ENCODE data around the gene TRAK1.

Gene TRAK1

DNA sequence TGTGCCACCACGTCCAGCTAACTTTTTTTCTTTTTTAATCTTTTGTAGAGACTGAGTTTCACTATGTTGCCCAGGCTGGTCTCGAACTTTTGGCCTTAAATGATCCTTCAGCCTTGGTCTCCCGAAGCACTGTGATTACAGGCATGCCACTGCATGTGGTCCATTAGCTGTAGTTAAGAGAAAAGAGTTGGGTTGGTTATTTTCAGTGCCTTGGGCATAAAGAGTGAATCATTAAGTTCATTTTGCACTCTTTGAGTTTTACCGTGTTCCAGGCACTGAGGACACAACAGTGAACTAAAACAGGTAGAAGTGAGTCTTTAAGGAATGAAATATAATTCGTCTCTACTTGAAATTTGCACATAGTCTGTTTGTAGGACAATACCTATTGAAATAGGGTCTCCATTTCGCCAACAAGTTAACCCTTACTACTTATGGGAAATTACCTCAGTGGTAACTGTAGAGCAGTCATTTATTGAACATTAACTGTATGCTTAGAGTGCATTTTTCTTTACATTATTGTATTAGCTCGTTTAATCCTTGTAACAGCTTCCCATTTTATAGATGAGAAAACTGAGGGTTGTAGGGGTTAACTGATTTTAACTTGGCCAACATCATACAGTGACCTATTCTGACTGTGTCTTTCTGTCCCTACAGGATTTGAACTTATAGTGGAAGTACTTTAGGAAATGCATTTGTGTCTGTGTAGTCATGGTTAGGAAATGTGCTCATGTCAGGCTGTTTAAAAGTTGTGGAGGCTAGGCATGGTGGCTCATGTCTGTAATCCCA, 22.7 kb upstream of the TRAK1 start:
- DNase-seq (ENCODE audit: low spot score): no peak

DNA sequence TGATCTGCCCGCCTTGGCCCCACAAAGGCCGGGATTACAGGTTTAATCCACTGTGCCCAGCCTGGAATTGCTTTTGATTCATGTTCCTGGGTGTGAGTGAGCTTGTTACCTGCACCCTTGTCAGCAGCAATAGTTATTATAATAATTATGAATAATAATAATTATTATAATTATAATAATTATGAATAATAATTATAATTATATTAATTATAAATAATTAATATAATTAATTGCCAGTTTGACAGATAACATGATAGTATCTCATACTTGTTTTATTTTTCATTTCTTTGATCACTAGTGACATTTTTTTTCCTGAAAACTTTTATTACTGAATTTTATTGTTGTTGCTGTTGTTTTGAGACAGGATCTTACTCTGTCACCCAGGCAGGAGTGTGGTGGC, 21.1 kb upstream of the TRAK1 start:
- no peak for DNase-seq (ENCODE audit: low spot score)

- DNase-seq (ENCODE audit: low spot score): no peak
Measured at GRCh38 chr3:42070524-42070923, 20.6 kb upstream of the TRAK1 start.

- peak; percentile 78 for DNase-seq (ENCODE audit: low spot score)
Measured at GRCh38 chr3:42071904-42072812, 19.0 kb upstream of the TRAK1 start.

GRCh38 chr3:42072831-42073301, 18.3 kb upstream of the TRAK1 start:
- no peak for DNase-seq (ENCODE audit: low spot score)

DNA sequence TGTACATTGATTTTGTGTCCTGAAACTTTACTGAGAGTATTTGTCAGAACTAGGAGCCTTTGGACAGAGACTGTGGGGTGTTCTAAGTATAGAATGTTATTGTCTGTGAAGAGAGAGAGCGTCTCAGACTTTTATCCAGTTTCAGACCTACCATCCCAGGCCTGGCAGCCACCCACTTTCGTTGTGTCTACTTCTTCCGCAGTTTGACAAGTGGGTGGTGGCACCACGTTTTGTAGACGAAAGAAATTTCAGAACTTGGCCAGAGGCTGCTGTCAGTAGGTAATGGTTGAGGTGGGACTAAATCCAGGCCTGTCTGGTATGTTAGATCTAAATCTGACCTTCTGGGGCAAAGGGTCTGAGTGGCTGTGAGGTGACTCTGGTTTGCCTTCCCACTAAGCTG, 13.4 kb upstream of the TRAK1 start:
- no peak for DNase-seq (ENCODE audit: low spot score)

DNA sequence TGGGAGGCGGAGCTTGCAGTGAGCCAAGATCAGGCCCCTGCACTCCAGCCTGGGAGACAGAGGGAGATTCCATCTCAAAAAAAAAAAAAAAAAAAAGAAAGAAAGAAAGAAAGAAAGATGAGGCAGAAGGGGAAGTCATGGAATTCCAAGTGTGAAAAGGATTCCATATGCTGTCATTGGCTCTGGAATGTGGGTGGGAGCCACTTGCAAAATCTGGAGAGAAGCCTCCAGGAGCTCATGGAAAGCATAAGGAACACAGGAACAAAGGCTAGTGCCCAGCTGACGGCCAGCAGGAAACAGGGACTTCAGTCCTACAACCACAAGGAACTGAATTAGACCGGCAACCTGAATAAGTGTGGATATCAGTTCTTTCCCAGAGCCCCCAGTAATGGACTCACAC, 12.5 kb upstream of the TRAK1 start:
- DNase-seq (ENCODE audit: low spot score): no peak

GRCh38 chr3:42079701-42080452, 11.3 kb upstream of the TRAK1 start:
- no peak for DNase-seq (ENCODE audit: low spot score)

DNA sequence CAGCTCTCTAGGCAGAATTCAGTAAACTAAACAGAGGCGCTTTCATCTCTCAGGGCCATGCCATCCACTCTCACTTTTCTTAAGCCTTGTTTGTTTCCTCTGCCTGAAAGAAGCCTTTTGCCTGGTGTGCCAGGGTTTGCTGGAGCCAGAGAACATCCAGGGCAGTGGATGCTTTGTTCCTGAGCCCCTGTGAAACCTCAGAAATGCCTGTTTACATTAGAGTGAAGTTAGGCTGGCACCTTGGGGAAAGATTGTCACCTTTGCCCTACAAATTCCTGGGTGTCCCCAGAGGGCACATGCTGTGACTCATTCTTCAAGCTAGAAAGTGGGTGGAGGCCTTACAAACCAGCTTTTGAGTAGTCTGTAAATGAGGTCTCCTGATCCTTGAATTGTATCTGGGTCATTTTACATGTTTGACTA, 10.7 kb upstream of the TRAK1 start:
- no peak for DNase-seq (ENCODE audit: low spot score)

DNA sequence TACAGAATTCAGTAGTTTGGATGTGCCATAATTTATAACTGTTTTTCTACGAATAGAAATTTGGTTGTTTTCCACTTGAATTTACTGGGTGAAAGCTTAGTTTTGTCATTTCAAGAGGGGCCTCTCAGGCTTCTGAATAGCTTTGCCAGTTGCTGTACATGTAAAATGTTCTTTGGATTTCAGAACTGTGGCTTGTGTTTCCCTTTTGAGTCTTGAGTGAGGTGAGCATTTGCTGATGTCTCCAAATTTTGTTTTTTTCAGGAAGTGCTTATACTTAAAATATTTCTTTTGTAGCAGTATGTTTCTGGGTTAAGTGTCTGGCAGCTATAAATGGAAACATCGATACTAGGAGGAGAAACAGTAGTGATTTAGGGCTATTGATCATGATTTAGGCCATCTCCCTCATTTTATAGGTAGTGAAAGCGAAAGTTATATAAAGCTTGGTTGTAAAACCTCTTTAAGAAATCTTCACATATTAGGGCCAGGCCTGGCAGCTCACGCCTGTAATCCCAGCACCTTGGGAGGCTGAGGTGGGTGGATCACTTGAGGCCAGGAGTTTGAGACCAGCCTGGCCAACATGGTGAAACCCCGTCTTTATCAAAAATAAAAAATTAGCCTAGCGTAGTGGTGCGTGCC, 9.2 kb upstream of the TRAK1 start:
- DNase-seq (ENCODE audit: low spot score): no peak

GRCh38 chr3:42084586-42084985, 6.6 kb upstream of the TRAK1 start:
- DNase-seq (ENCODE audit: low spot score): no peak

DNA sequence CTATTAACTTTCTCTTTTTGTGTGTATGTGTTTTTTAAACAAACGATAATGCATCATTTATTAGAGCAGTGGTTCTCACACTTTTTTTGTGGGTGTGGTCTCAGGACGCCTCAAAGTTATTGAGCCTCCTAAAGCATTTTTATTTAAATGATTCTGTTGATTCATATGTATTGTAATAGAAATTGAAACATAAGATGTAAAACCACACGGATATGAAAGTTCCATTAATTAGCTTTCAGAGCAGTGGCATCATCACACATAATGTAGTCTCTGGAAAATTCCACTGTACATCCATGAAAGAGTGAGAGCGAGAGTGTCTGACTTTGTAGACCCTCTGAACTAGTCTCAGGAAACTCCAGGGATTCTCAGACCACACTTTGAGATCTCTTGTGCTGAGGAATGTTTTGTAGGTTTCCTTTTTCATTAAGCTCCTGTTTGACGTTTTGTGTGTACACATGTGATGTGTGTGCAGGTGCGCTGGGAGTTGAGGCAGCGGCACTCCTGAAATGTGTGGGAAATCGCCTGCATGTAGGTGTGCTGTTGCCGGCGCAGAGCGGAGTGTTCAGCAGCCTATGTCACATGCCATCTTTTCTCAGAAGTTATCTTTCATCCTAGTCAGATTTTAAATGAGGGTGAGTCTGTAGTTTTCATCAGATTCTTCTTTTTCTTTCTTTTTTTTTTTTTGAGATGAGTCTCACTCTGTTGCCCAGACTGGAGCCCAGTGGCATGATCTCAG, 5.3 kb upstream of the TRAK1 start:
- DNase-seq (ENCODE audit: low spot score): no peak

DNA sequence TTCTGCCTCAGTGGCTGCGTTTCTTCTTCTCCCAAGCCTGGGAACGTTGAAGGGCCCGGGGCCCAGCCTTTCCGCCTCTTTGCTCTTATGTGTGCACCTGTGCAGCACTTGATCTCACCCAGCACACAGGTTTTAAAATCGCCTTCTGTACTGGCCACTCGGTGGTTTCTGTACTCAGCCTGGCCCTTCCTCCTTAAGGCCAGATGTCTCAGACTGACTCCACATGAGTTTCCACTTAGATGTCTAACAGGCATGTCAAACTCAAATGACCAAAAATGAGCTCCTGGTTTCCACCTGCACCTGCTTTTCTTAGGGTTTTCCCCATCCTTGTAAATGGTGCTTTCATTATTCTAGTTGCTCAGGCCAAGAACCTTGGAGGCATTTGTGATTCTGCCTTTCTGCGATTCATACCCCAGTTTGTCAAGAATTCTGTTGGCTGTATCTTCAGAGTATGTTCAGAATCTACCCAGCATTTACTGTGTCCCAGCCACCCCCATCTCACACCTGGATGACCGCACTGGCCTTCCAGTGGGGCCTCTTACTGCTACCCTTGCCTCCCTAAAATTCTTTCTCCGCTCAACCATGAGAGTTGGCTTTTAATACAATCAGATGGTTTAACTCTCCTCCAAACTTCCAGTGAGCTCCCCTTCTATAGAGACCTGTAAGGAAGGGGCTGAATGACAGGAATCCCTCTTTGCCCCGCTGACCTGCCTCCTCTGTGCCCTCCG, 2.2 kb upstream of the TRAK1 start:
- no peak for DNase-seq (ENCODE audit: low spot score)

- DNase-seq (ENCODE audit: low spot score): no peak
Measured at GRCh38 chr3:42092006-42092405, 849 bp downstream of the TRAK1 start.

GRCh38 chr3:42094128-42094527, 3.0 kb downstream of the TRAK1 start:
- DNase-seq (ENCODE audit: low spot score): no peak

DNA sequence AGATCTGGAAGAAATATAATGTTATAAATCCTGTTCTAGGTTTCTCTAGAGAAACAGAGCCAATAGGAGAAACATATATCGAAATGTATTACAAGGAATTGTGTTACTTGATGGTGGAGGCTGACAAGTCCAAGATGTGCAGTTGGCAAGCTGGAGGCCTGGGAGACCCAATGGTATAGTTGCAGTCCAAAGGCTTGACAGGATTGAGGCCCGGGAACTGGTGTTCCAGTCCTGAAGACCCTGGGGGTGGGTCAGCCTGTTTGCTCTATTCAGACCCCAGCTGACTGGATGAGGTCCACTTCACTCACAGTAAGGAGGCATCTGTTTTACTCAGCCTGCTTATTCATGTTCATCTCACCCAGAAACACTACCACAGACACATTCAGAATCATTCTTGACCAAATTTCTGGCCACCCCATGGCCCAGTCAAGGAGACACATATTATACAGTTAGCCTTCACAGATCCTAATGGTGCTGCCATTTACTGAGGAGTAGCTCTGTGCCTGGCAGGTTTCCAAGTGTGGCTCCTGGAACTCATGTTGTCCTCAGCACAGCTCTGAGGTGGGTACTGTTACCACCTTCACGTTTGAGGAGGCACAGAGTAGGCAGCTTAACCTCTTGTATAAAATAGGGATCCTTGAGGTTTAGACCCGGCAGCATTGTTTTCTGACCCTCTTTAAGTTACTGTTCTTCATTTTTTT, 3.7 kb downstream of the TRAK1 start:
- DNase-seq (ENCODE audit: low spot score): no peak

DNA sequence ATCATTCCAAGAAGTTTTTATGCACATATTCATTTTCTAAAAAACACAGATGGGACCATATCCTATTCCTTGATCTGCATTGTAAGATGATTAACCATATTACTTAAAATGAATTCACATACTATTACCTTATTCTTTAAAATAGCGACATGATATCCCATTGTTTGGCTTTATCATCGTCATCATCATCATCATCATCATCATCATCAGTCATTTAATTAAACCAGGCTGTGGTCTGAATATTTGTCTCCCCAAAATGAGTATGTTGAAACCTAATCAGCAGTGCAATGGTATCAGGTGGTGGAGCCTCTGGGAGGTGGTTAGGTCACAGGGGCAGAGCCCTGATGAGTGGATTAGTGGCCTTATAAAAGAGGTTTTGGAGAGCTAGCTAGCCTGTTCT, 4.4 kb downstream of the TRAK1 start:
- DNase-seq (ENCODE audit: low spot score): no peak

- no peak for DNase-seq (ENCODE audit: low spot score)
Measured at GRCh38 chr3:42096796-42097565, 5.8 kb downstream of the TRAK1 start.

DNA sequence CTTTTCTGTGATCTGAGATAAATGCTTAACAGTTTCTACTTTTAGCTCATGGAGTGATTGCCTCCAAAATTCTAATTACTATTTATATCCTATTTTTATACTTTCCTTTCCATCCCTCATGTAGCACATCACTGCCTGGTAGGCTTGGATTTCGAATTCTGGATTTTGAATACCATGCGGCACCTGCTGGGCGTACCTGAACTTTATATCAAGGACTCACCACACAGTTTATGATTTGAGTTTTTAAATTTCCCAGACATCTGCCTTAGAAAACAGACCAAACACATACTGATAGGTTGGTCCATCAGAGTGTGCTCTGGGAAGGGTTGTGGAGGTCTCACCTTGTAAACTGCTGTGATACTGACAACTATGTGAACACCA, 6.4 kb downstream of the TRAK1 start:
- no peak for DNase-seq (ENCODE audit: low spot score)

Data from D341Med (cell line).